GM18858 (cell line): ENCODE results near the gene LIPC.

Experiments used
- ATAC-seq: cut with Tn5 transposase; IDR thresholded peaks from one replicate; pipeline ENCODE4 v1.9.1; 2021; ENCODE audit not compliant: unreplicated experiment

The LIPC gene

GRCh38 chr15:58405865-58406264, 25.9 kb upstream of the LIPC start:
- ATAC-seq: no peak

GRCh38 chr15:58406811-58407210, 25.0 kb upstream of the LIPC start:
- ATAC-seq: no peak

GRCh38 chr15:58407236-58407775, 24.5 kb upstream of the LIPC start:
- no peak for ATAC-seq

GRCh38 chr15:58407778-58408177, 24.0 kb upstream of the LIPC start:
- no peak for ATAC-seq

- no peak for ATAC-seq
Observed at GRCh38 chr15:58409861-58410260, 21.9 kb upstream of the LIPC start.

GRCh38 chr15:58410353-58410752, 21.4 kb upstream of the LIPC start:
- no peak for ATAC-seq

GRCh38 chr15:58413253-58413652, 18.5 kb upstream of the LIPC start:
- no peak for ATAC-seq

- ATAC-seq: no peak
Observed at GRCh38 chr15:58415636-58416035, 16.2 kb upstream of the LIPC start.

GRCh38 chr15:58416963-58417362, 14.8 kb upstream of the LIPC start:
- no peak for ATAC-seq

GRCh38 chr15:58418135-58418534, 13.7 kb upstream of the LIPC start:
- ATAC-seq: no peak

GRCh38 chr15:58419803-58420524, 11.8 kb upstream of the LIPC start:
- ATAC-seq: no peak

- no peak for ATAC-seq
Observed at GRCh38 chr15:58420579-58421043, 11.2 kb upstream of the LIPC start.

GRCh38 chr15:58423205-58423604, 8.6 kb upstream of the LIPC start:
- no peak for ATAC-seq

GRCh38 chr15:58423831-58424608, 7.8 kb upstream of the LIPC start:
- no peak for ATAC-seq

- no peak for ATAC-seq
Observed at GRCh38 chr15:58424722-58425121, 7.1 kb upstream of the LIPC start.

- ATAC-seq: no peak
Observed at GRCh38 chr15:58425185-58425584, 6.6 kb upstream of the LIPC start.

- no peak for ATAC-seq
Observed at GRCh38 chr15:58425834-58426233, 6.0 kb upstream of the LIPC start.

- ATAC-seq: no peak
Observed at GRCh38 chr15:58426501-58426900, 5.3 kb upstream of the LIPC start.

- ATAC-seq: no peak
Observed at GRCh38 chr15:58427987-58428386, 3.8 kb upstream of the LIPC start.

GRCh38 chr15:58430224-58430787, 1.5 kb upstream of the LIPC start:
- ATAC-seq: no peak

- ATAC-seq: no peak
Observed at GRCh38 chr15:58432401-58432800, 610 bp downstream of the LIPC start.
